Small intestine (tissue), 7 donors: ENCODE results near the gene INO80E. TPM values are rescaled to one million over a fixed set of nuclear protein-coding genes. Genes with fewer than 3 reads are reported as not detected.

ENCODE experiments used
- DNase-seq, 2 donors: peaks; one replicate each; pipeline versions ENCODE4 v3.0.0 to v3.0.0-alpha.2; 2013
- FAIRE-seq: peaks from 2 replicates; lab custom pipeline; 2012; peaks lifted over from hg19 to GRCh38; lab: Jason Lieb, UNC
- H3K27ac ChIP-seq, 3 donors: one replicate each; pipeline ENCODE4 v1.5.1; 2013; ENCODE audit warnings: low read length in 2 of 3, mild to moderate bottlenecking in 2 of 3, control low read depth in 1 of 3, inconsistent platforms in 1 of 3, low read depth in 1 of 3, moderate library complexity in 1 of 3
- H3K27me3 ChIP-seq, 3 donors: one replicate each; pipeline ENCODE4 v1.6.1; 2013; ENCODE audit warnings: low read length in 3 of 3, inconsistent platforms in 1 of 3; ENCODE audit not compliant: control insufficient read depth in 3 of 3, insufficient read depth in 3 of 3
- H3K36me3 ChIP-seq, 3 donors: one replicate each; pipeline ENCODE4 v1.6.1; 2013; ENCODE audit warnings: low read length in 3 of 3, inconsistent platforms in 1 of 3, low read depth in 1 of 3, mild to moderate bottlenecking in 1 of 3, moderate library complexity in 1 of 3; ENCODE audit not compliant: control insufficient read depth in 3 of 3, insufficient read depth in 2 of 3
- H3K4me1 ChIP-seq, 3 donors: one replicate each; pipeline ENCODE4 v1.6.1; 2013; ENCODE audit warnings: low read length in 2 of 3, inconsistent platforms in 1 of 3, low read depth in 1 of 3, mild to moderate bottlenecking in 1 of 3, moderate library complexity in 1 of 3; ENCODE audit not compliant: control insufficient read depth in 3 of 3, insufficient read depth in 2 of 3
- H3K4me3 ChIP-seq, 3 donors: one replicate each; pipeline ENCODE4 v1.5.1; 2013; ENCODE audit warnings: low read length in 3 of 3, control low read depth in 1 of 3, inconsistent platforms in 1 of 3, low read depth in 1 of 3, mild to moderate bottlenecking in 1 of 3, moderate library complexity in 1 of 3
- H3K9me3 ChIP-seq, 2 donors: one replicate each; pipeline ENCODE4 v1.6.1; 2013; ENCODE audit warnings: low read depth in 1 of 2, low read length in 1 of 2; ENCODE audit not compliant: control insufficient read depth in 2 of 2, insufficient read depth in 1 of 2
- WGBS, 3 donors: extraction: QIAGEN DNeasy Blood & Tissue Kit; methylation state at CpG; one replicate each; pipeline ENCODE4 v1.1.7; 2013; 5-methylcytosine and 5-hydroxymethylcytosine counted together
- polyA plus RNA-seq, 4 donors: library from polyadenylated mRNA; stranded (reverse) in 3 of 4; unstranded in 1 of 4; fragments of 200-250 nt in 3 of 4; fragments of 120-200 nt in 1 of 4; gene quantifications; one replicate each; pipeline versions ENCODE4 v1.2.1 to v1.2.3, GENCODE V29; 2013
- donor health status: healthy with polysubstance abuse.
- donor health status: control.
- donor health status: control.
- donor health status: Bipolar disorder and iron deficiency.
- donor health status: healthy.

Gene INO80E
- polyA plus RNA-seq, 4 donors = 49.2 to 80.4 (median 55.9) TPM

DNA sequence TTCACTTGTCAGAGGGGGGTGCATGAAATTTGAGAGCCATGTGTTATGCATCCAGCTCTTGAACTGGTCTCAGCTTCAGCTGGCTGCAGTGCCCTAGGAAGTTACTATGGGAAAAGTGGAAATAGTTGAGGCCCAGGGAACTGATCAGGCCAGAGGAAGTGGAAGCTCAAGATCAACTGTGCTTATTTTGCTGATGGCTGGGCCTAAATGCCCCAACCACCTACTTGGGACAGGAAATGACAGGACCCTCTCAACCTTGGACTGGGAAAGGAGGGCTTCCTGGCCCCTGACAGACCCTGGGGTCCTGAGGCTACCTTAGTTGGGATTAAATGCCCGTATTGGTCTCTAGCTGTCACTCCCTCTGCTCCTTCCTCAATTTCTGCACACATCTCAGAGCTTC is 23.5 kb upstream of the INO80E start:
- no peak for FAIRE-seq
- H3K27ac ChIP-seq = no peak overlapping the region
- H3K9me3 ChIP-seq = peaks cover 0 to 6% of the 10 kb centered on the region in 2 donors

GRCh38 chr16:29972992-29973383 is 23.1 kb upstream of the INO80E start:
- no peak overlapping the region for H3K4me3 ChIP-seq
- WGBS, 3 donors = 66 to 71% (median 69%) methylated on average over 6 of the region's 6 CpGs
- FAIRE-seq = no peak

More for the DNA sequence above, 23.5 kb upstream of the INO80E start:
- DNase-seq = no peak
- no peaks in the 10 kb centered on the region for H3K27me3 ChIP-seq
- WGBS, 3 donors = 92 to 95% (median 93%) methylated on average over 1 of the region's 1 CpG
- no peak overlapping the region for H3K4me3 ChIP-seq
- H3K4me1 ChIP-seq = peaks cover 0 to 24% (median 12%) of the 10 kb centered on the region in 3 donors
- peaks cover 10 to 35% (median 11%) of the 10 kb centered on the region in 3 donors for H3K36me3 ChIP-seq

GRCh38 chr16:29973384-29974246 is 22.4 kb upstream of the INO80E start, which contains the start of gene TAOK2:
TSS of gene TAOK2 (plus strand) at chr16:29973868. CDS start at chr16:29977773, 3,905 bp downstream.
- DNase-seq (peak; percentile 97 to 99), FAIRE-seq (no peak)
- peaks cover 0 to 24% (median 12%) of the 10 kb centered on the region in 3 donors for H3K4me1 ChIP-seq
- WGBS, 3 donors = 4 to 6% (median 6%) methylated on average over 55 to 75 of the region's 75 CpGs
- H3K9me3 ChIP-seq = peaks cover 0 to 6% of the 10 kb centered on the region in 2 donors
- H3K27ac ChIP-seq = peak within 1 kb of the TSS; percentile 66 to 95 (median 80)
- peaks cover 4 to 41% (median 8%) of the 10 kb centered on the region in 3 donors for H3K36me3 ChIP-seq
- H3K4me3 ChIP-seq = peak within 1 kb of the TSS; percentile 83 to 86 (median 83)
- H3K27me3 ChIP-seq = no peaks in the 10 kb centered on the region

More at GRCh38 chr16:29972992-29973383, 23.1 kb upstream of the INO80E start:
- Histone ChIP-seq H3K27ac (peak overlapping the region; percentile 15 to 32 (median 32)), H3K27me3 (no peaks in the 10 kb centered on the region), H3K9me3 (peaks cover 0 to 6% of the 10 kb centered on the region in 2 donors), H3K4me1 (peaks cover 0 to 24% (median 12%) of the 10 kb centered on the region in 3 donors), H3K36me3 (peaks cover 7 to 37% (median 12%) of the 10 kb centered on the region in 3 donors)
- DNase-seq = no peak

GRCh38 chr16:29974291-29975133 is 21.5 kb upstream of the INO80E start:
- no peak for FAIRE-seq
- peak; percentile 24 to 52 for DNase-seq
- Histone ChIP-seq H3K27ac (peak overlapping the region in 2 of 3 donors; percentile 80 to 95), H3K4me3 (peak overlapping the region; percentile 83 to 86 (median 83)), H3K9me3 (peaks cover 0 to 6% of the 10 kb centered on the region in 2 donors), H3K36me3 (peaks cover 6 to 43% (median 7%) of the 10 kb centered on the region in 3 donors), H3K4me1 (peaks cover 0 to 24% (median 12%) of the 10 kb centered on the region in 3 donors), H3K27me3 (no peaks in the 10 kb centered on the region)
- WGBS, 3 donors = 2% methylated on average over 23 to 31 of the region's 31 CpGs

DNA sequence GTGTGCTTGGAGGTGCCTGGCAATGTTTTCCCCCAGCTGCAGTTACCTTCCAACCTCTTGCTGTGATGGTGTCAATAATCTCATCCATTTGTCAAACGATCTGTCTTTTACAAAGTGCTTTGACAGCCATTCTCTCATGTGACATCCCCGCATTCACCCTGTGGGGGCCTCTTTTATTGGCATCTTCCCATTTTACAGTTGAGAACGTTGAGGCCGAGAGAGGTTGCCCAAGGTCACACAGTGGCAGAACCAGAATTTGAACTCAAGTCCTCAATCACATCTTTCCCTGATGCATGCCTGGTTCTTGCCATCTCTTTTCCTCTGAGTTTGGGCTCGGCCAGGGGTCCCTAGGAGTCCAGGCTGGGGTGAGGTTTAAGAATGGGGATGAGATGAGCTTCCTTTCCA is 20.9 kb upstream of the INO80E start:
- WGBS, 3 donors = 42 to 65% (median 54%) methylated on average over 5 of the region's 5 CpGs
- peak overlapping the region in 2 of 3 donors; percentile 83 for H3K4me3 ChIP-seq
- peaks cover 0 to 6% of the 10 kb centered on the region in 2 donors for H3K9me3 ChIP-seq
- DNase-seq (no peak), FAIRE-seq (no peak)
- peaks cover 4 to 43% (median 11%) of the 10 kb centered on the region in 3 donors for H3K36me3 ChIP-seq
- H3K27ac ChIP-seq = peak overlapping the region in 1 of 3 donors; percentile 95
- H3K4me1 ChIP-seq = peaks cover 0 to 24% (median 12%) of the 10 kb centered on the region in 3 donors
- no peaks in the 10 kb centered on the region for H3K27me3 ChIP-seq

DNA sequence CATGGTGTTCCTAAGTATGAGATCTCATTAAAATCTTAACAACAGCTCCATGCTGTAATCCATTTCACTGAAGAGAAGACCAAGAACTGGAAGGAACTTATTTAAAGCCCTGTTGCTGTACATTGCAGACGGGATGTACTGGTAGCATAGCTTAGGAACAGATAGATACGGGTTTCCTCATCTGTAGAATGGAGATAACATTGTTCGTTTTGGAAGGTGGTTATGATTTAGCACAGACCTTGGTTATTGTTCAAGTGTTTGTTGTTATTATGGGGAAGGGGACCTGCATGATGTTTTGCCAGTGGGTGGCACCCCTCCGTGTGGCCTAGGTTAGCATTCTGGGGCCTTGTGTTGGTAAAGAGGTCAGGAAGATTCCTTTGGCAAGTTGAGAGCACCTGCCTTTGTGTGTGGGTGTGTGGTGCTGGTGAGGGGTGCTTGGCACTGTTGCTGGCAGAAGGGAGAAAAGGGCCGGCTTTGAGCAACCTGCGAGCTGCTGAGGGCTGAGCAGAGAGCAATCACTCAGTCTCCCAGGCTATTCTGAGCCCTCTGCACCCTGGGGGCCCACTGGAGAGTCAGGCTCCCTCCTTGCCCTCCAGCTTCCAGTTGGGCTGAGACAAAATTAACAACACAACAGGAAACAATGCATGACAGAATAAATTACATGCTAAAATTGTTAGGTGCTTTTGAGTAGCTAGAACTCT is 20.1 kb upstream of the INO80E start:
- H3K4me1 ChIP-seq = peaks cover 0 to 24% (median 12%) of the 10 kb centered on the region in 3 donors

DNA sequence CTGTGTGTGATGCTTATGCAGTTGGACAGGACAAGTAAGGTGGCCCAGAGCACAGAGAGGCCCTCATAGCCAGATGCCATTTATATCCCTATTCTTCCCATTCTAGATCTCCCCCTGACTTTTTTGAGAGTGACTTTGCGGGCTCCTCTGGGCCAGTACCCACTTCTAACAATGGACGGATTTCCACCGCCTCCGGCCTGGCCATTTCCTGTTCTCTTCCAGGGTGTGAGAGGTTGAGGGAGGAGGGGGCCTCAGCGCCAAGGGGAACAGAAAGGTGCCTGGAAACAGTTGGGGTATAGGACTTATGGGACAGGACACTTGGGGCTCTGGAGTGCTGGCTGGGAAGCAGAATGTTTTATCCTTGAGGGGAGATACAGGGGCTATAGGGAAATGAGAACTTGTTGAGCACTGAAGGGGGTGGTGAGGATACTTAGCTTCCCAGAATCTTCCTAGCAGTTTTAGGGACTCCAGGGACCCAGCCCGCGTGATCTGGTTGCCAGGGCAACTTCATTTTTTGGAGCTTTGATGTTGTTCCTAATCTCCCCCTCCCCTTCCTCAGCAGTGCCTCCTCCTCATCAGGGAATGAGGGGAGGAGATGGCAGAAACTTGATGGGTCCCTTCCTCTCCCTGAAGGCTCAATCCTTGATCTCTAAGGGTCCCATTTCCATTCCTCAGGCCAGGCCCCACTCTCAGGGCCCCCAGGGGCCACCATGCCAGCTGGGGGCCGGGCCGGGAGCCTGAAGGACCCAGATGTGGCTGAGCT is 18.8 kb upstream of the INO80E start:
- Histone ChIP-seq H3K27ac (peak overlapping the region in 1 of 3 donors; percentile 12), H3K4me3 (no peak overlapping the region)
- FAIRE-seq = no peak

More for the DNA sequence above, 20.1 kb upstream of the INO80E start:
- FAIRE-seq = no peak
- WGBS, 3 donors = 12 to 17% (median 13%) methylated on average over 6 of the region's 6 CpGs
- peak overlapping the region in 2 of 3 donors; percentile 83 for H3K4me3 ChIP-seq
- H3K9me3 ChIP-seq = peaks cover 0 to 6% of the 10 kb centered on the region in 2 donors
- peak overlapping the region in 1 of 3 donors; percentile 18 for H3K27ac ChIP-seq
- no peak for DNase-seq
- H3K27me3 ChIP-seq = no peaks in the 10 kb centered on the region
- peaks cover 4 to 45% (median 11%) of the 10 kb centered on the region in 3 donors for H3K36me3 ChIP-seq

More for the DNA sequence above, 18.8 kb upstream of the INO80E start:
- 80 to 93% (median 88%) methylated on average over 9 of the region's 9 CpGs for WGBS, 3 donors
- Histone ChIP-seq H3K36me3 (peaks cover 12 to 49% (median 20%) of the 10 kb centered on the region in 3 donors), H3K4me1 (peaks cover 0 to 24% (median 12%) of the 10 kb centered on the region in 3 donors), H3K27me3 (no peaks in the 10 kb centered on the region), H3K9me3 (peaks cover 0 to 6% of the 10 kb centered on the region in 2 donors)
- no peak for DNase-seq
